ENCODE data around the gene TADA3. TPM values are rescaled to one million over a fixed set of nuclear protein-coding genes. Genes with fewer than 3 reads are reported as not detected.
A peak's percentile ranks its signal among the peaks of the same experiment; 100 is the strongest.

The TADA3 gene
- total and polyA plus RNA-seq, 2 donors (not counting 1 experiment from before 2014, with no cell fraction given) = 51.2 to 87.9 TPM

DNA sequence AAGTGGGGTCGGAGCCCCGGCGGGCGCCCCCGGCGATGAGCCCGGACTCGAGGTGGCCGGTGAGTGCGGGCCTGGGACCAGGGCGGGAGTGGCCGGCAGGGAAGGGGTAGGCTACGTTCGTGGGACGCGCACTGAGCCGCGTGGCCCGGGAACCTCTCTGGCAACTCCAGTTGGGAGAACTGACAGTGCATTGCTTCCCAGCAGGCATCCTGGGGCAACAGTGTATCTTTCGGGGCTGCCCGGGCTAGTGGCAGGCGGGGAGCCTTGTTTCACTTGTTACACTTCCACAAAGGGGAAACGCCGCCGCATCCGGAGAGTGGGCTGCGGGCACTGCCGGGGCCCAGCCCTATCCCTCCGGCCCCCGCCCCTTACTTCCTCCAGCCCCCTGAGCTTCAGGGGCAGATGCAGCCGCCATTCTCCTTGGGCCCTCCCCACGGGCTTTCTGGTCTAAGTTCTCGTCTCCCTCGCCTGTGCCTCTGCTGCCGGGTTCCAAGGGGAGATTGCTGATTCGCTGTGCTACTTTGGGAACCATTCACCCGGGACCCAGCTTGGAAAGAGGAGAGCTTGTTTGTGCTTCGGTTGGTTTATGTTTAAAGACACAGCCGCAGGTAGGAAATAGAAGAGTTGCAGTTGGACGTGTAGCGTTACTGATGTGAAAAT lies 60.1 kb downstream of the TADA3 start:
- no peak for DNase-seq (ENCODE audit: low read depth in 2 of 2)

DNA sequence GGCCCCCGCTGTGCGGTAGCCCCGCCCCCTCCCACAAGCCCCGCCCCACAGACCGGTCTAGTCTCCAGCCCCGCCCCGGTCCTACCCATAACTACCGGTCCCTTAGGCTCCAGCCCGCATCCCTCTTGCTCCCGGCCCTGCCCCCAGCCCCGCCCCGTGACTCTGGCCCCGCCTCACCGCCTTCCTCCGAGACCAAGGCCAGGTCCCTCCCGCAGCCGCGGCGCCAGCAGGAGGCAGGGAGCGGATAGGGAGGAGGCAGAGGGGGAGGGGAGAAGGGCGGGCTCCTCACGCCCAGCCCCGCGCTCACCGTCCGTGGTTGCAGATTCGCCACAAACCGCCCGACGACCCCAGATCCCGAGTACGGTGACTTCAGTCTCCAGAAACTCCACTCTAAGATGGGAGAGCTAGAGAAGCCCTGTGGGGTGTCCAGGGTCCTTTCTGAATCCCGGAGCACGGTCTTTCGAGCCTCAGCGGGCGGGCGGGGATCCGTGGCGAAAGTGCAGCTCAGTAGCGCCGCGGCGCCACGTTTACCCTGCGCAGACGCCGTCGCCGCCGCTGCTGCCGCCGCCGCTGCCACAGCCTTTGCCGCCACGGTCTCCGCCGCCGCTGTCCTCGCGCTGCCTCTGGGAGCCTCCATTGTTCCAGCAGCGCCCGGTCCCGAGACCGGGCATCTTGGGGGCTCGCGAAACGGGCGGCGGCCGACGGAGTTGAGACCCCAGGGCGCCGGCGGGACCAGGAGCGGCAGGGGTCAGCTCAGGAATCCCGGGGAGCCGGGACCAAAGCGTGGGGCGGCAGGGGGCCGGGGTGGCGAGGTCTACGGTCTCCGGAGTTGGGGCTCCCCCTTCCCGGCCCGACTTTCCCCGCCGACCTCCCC lies 60.8 kb downstream of the TADA3 start, which contains the start of gene BRPF1:
Gene BRPF1 (plus strand): TSS at position 530 of the 874 bp plus-strand sequence. CDS start 2,406 bp downstream, outside the sequence.
- peak; percentile 99 for DNase-seq (ENCODE audit: low read depth in 2 of 2)
- TF ChIP-seq EZH2 (IDR thresholded peaks at IDR 0.05; ENCODE audit: low read length, missing control alignments) = no peak
- TF ChIP-seq, protein P1, sequence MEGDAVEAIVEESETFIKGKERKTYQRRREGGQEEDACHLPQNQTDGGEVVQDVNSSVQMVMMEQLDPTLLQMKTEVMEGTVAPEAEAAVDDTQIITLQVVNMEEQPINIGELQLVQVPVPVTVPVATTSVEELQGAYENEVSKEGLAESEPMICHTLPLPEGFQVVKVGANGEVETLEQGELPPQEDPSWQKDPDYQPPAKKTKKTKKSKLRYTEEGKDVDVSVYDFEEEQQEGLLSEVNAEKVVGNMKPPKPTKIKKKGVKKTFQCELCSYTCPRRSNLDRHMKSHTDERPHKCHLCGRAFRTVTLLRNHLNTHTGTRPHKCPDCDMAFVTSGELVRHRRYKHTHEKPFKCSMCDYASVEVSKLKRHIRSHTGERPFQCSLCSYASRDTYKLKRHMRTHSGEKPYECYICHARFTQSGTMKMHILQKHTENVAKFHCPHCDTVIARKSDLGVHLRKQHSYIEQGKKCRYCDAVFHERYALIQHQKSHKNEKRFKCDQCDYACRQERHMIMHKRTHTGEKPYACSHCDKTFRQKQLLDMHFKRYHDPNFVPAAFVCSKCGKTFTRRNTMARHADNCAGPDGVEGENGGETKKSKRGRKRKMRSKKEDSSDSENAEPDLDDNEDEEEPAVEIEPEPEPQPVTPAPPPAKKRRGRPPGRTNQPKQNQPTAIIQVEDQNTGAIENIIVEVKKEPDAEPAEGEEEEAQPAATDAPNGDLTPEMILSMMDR (conservative IDR thresholded peaks at IDR 0.05 in 1 of 2, IDR thresholded peaks at IDR 0.05 in 1 of 2; ENCODE audit: low read depth in 1 of 2, low read length in 2 of 2) = peak in 1 of 2 donors; percentile 9
- Histone ChIP-seq H3K4me2 (ENCODE audit: extremely low read depth, insufficient read depth, low read length) (peak within 1 kb of the TSS; percentile 94), H3K27ac (ENCODE audit: insufficient read depth, low read length) (peak within 1 kb of the TSS; percentile 99), H3K79me2 (ENCODE audit: control insufficient read depth, insufficient read depth, low read length) (peaks cover 31% of the 10 kb centered on the region), H2AFZ (ENCODE audit: low read length) (peak within 1 kb of the TSS; percentile 96), H3K36me3 (ENCODE audit: control insufficient read depth, insufficient read depth, low read length) (peaks cover 7% of the 10 kb centered on the region), H3K4me1 (ENCODE audit: control insufficient read depth, extremely low read depth, insufficient read depth, low read length) (peaks cover 5% of the 10 kb centered on the region), H3K4me3 (replicated peaks in 1 of 4; ENCODE audit: control extremely low read depth in 1 of 4, insufficient read depth in 1 of 4, low read depth in 3 of 4, low read length in 4 of 4) (peak within 1 kb of the TSS; percentile 54 to 92 (median 80)), H3K9me3 (ENCODE audit: control insufficient read depth, insufficient read depth, low read depth, low read length) (no peaks in the 10 kb centered on the region), H3K27me3 (ENCODE audit: control insufficient read depth, insufficient read depth, low read length) (no peaks in the 10 kb centered on the region), H3K9ac (ENCODE audit: insufficient read depth, low read length) (peak within 1 kb of the TSS; percentile 100), H4K20me1 (ENCODE audit: control insufficient read depth, extremely low read depth, insufficient read depth, low read length) (no peaks in the 10 kb centered on the region)

More for the DNA sequence above, 60.1 kb downstream of the TADA3 start:
- Histone ChIP-seq H3K9ac (ENCODE audit: insufficient read depth, low read length) (peak overlapping the region; percentile 100), H3K4me2 (ENCODE audit: extremely low read depth, insufficient read depth, low read length) (peak overlapping the region; percentile 93), H3K36me3 (ENCODE audit: control insufficient read depth, insufficient read depth, low read length) (peaks cover 10% of the 10 kb centered on the region), H3K4me1 (ENCODE audit: control insufficient read depth, extremely low read depth, insufficient read depth, low read length) (peaks cover 5% of the 10 kb centered on the region), H3K79me2 (ENCODE audit: control insufficient read depth, insufficient read depth, low read length) (peaks cover 35% of the 10 kb centered on the region), H3K4me3 (replicated peaks in 1 of 4; ENCODE audit: control extremely low read depth in 1 of 4, insufficient read depth in 1 of 4, low read depth in 3 of 4, low read length in 4 of 4) (peak overlapping the region; percentile 51 to 92 (median 80)), H3K27ac (ENCODE audit: insufficient read depth, low read length) (peak overlapping the region; percentile 99), H4K20me1 (ENCODE audit: control insufficient read depth, extremely low read depth, insufficient read depth, low read length) (no peaks in the 10 kb centered on the region), H2AFZ (ENCODE audit: low read length) (no peak overlapping the region), H3K27me3 (ENCODE audit: control insufficient read depth, insufficient read depth, low read length) (no peaks in the 10 kb centered on the region), H3K9me3 (ENCODE audit: control insufficient read depth, insufficient read depth, low read depth, low read length) (no peaks in the 10 kb centered on the region)
- TF ChIP-seq EZH2 (IDR thresholded peaks at IDR 0.05; ENCODE audit: low read length, missing control alignments) = no peak
- TF ChIP-seq, protein P1 (conservative IDR thresholded peaks at IDR 0.05 in 1 of 2, IDR thresholded peaks at IDR 0.05 in 1 of 2; ENCODE audit: low read depth in 1 of 2, low read length in 2 of 2) = no peak

DNA sequence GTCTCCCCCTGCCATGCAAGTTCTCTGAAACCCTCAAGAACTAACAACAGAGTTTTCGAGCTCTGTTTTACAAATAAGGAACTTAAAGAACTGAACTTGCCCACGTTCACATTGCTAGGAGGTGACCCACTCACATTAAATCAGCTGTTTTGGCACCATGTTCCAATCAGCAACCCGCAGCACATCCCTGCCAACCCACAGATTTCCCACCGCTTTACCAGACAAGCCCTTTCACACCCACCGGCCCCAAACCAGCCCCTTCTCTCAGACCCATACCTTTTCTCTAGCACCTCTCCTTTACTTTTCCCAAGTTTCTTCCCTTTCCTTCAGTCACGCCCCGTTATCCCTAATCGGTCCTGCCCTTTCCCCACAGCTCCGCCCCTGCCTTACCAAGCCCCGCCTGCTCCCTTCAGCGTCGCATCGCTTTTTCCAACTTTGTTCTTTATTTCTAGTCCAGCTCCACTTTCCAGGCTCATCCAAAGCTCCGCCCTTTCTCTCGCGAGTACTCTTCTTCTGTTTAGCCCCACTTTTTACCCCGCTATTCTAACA lies 61.5 kb downstream of the TADA3 start:
- Histone ChIP-seq H3K36me3 (ENCODE audit: control insufficient read depth, insufficient read depth, low read length) (peaks cover 5% of the 10 kb centered on the region), H3K4me2 (ENCODE audit: extremely low read depth, insufficient read depth, low read length) (peak overlapping the region; percentile 94), H3K27ac (ENCODE audit: insufficient read depth, low read length) (peak overlapping the region; percentile 61), H3K4me1 (ENCODE audit: control insufficient read depth, extremely low read depth, insufficient read depth, low read length) (peaks cover 5% of the 10 kb centered on the region), H3K4me3 (replicated peaks in 1 of 4; ENCODE audit: control extremely low read depth in 1 of 4, insufficient read depth in 1 of 4, low read depth in 3 of 4, low read length in 4 of 4) (peak overlapping the region; percentile 54 to 79 (median 66)), H3K27me3 (ENCODE audit: control insufficient read depth, insufficient read depth, low read length) (no peaks in the 10 kb centered on the region), H3K79me2 (ENCODE audit: control insufficient read depth, insufficient read depth, low read length) (peaks cover 31% of the 10 kb centered on the region), H2AFZ (ENCODE audit: low read length) (peak overlapping the region; percentile 96), H3K9me3 (ENCODE audit: control insufficient read depth, insufficient read depth, low read depth, low read length) (no peaks in the 10 kb centered on the region), H3K9ac (ENCODE audit: insufficient read depth, low read length) (peak overlapping the region; percentile 44), H4K20me1 (ENCODE audit: control insufficient read depth, extremely low read depth, insufficient read depth, low read length) (no peaks in the 10 kb centered on the region)
- DNase-seq (ENCODE audit: low read depth in 2 of 2) = peak in 1 of 2 donors; percentile 74
- TF ChIP-seq EZH2 (IDR thresholded peaks at IDR 0.05; ENCODE audit: low read length, missing control alignments) = no peak
- TF ChIP-seq, protein P1 (conservative IDR thresholded peaks at IDR 0.05 in 1 of 2, IDR thresholded peaks at IDR 0.05 in 1 of 2; ENCODE audit: low read depth in 1 of 2, low read length in 2 of 2) = no peak

All from fibroblast of lung (primary cell).